Measurements from ENCODE around the gene SLC34A1.

SLC34A1 gene

DNA sequence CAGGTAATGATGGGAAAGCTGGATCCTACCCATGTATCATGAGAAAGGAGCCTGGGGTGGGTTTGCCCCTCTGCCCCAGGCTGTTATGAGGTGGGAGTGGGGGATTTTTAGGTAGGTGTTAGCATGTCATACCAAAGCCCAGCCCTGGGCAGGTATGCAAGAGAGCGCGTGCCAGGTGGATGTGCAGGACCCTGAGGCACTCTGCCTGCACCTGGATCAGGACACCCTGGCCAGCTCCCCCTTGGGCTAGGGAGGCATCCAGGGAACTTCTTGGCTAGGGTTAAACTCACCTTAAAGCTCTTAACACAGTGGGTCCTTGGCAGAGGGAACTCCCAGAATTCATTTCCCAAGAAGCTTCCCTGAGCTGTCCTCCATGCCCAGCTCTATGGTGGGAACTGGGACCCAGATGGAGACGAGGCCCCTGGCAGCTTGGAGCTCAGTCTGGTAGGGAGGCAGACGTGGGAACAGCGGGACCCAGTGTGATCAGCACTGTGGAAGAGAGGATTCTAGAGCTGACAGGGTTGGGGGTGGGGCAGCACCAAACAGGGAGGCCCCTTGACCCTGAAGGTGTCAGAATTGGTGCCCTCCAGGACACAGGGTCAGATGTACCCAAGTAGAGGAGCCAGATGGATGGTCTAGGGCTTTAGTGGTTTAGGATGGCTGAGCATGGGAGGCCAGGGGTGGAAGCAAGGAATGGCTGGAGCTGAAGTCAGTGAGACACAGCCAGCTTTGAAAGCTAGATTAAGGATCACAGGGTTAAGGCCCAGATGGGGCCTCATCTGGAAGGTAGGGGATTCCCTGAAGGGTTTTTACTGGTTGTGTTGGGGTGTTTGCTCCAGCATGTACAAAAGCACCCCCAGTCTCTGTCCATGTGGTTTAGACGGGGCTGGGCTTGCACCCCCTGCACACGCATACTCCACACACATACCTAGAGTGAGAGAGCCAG lies 60.1 kb downstream of the SLC34A1 start:
- TF ChIP-seq, protein P1, sequence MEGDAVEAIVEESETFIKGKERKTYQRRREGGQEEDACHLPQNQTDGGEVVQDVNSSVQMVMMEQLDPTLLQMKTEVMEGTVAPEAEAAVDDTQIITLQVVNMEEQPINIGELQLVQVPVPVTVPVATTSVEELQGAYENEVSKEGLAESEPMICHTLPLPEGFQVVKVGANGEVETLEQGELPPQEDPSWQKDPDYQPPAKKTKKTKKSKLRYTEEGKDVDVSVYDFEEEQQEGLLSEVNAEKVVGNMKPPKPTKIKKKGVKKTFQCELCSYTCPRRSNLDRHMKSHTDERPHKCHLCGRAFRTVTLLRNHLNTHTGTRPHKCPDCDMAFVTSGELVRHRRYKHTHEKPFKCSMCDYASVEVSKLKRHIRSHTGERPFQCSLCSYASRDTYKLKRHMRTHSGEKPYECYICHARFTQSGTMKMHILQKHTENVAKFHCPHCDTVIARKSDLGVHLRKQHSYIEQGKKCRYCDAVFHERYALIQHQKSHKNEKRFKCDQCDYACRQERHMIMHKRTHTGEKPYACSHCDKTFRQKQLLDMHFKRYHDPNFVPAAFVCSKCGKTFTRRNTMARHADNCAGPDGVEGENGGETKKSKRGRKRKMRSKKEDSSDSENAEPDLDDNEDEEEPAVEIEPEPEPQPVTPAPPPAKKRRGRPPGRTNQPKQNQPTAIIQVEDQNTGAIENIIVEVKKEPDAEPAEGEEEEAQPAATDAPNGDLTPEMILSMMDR (IDR thresholded peaks at IDR 0.05; ENCODE audit: low read depth, low read length, missing control alignments), result no peak
- no peak overlapping the region for H3K4me3 ChIP-seq (replicated peaks; ENCODE audit: low read depth, low read length)
- no peak for DNase-seq (ENCODE audit: extremely low read depth, low read depth)

DNA sequence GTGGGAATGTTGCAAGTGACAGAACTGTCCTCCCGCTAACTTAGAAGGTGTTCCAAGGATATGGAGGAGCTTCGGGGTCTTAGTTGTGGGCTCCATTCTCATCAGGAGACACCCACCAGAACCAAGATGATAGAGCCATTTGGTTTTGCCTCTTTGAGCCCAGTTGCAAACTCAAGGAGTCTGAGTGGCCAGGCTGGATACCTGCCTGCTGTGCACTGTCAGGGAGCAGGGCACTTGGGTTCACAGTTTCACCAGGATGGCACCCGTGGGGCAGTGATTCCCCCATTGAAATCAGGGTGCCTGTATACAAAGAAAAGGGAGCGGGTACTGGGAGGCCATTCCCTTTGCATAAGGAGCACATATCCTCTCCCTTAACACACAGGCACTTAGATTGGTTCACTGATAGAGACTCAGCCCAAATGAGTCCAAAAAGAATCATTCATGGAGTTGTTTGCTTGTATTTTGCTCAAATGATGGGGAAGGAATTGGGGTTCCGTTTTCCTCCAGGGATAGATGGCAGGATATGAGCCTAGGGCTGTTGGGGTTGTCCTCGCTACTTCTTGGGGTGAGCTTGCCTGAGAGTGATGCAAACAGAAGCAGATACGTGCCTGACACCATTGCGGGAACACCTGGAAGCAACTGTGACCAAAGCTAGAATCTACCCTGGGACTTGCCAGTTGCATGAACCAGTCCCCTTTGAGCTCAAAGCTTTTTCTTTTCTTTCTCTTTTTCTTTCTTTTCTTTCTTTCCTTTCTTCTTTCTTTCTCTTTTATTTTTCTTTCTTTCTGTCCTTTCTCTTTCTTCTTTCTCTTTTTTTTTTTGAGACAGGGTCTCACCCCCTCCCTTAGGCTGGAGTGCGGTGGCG lies 61.0 kb downstream of the SLC34A1 start:
- DNase-seq (ENCODE audit: extremely low read depth, low read depth), result no peak
- TF ChIP-seq, protein P1 (IDR thresholded peaks at IDR 0.05; ENCODE audit: low read depth, low read length, missing control alignments), result no peak
- peak overlapping the region; percentile 57 for H3K4me3 ChIP-seq (replicated peaks; ENCODE audit: low read depth, low read length)

DNA sequence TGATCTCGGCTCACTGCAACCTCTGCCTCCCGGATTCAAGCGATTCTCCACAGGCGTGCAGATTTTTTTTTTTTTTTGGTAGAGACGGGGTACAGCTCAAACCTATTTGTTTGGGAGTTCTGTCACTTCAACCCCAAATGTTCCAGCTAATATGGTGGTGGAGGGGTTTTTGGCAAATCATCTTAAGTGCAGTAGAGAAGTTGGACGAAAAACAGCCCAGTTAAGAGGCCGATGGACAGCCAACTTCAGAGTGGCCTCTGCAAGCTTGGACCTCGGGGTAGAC lies 61.6 kb downstream of the SLC34A1 start:
- TF ChIP-seq, protein P1 (IDR thresholded peaks at IDR 0.05; ENCODE audit: low read depth, low read length, missing control alignments), result no peak
- DNase-seq (ENCODE audit: extremely low read depth, low read depth), result no peak
- peak overlapping the region; percentile 57 for H3K4me3 ChIP-seq (replicated peaks; ENCODE audit: low read depth, low read length)

DNA sequence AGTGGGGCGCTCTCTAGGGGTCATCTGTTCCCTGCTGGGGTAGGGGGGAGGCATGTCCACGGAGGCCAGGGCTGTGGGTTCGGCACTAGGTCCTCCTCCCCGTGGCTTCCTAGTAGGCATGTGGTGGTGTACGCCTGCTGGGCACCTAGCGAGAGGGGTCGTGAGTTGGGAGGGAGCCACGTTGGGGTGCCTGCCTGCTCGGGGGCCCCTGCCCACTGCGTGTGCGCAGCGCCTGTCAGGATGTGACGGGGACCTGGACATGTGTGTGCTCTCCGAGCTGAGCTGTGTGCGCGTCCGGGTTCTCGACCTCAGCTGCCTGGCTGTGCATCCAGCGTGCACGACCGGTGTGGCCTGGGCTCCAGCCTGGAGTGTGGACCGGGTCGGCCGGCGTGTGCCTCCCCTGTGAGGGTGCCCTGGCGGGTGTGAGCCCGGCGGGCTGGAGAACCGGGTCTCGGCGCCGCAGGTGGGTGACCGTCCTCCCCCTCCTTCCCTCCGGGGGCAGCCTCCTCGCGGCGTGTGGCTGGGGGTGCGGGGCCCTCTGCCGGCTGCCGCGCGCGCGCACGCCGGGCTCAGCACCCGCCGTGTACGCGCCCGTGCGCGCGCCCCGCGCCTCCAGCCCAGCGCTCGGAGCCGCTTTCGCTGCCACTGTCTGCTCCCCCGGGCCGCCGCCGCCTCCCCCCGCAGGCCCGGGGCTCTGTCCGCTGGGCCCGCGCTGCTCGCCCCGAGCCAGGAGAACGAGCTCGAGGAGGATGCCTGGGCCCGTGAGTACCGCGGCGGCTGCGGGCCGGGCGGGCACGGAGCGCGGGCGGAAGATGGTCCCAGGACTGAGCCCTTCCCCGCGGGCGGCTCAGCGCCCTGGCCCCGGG lies 62.2 kb downstream of the SLC34A1 start, which contains the start of gene PRR7:
Gene PRR7 (plus strand): TSS at position 615 of the 866 bp plus-strand sequence. CDS start 8,254 bp downstream, outside the sequence.
- DNase-seq (ENCODE audit: extremely low read depth, low read depth), result no peak
- TF ChIP-seq, protein P1 (IDR thresholded peaks at IDR 0.05; ENCODE audit: low read depth, low read length, missing control alignments), result no peak
- peak within 1 kb of the TSS; percentile 57 for H3K4me3 ChIP-seq (replicated peaks; ENCODE audit: low read depth, low read length)

DNA sequence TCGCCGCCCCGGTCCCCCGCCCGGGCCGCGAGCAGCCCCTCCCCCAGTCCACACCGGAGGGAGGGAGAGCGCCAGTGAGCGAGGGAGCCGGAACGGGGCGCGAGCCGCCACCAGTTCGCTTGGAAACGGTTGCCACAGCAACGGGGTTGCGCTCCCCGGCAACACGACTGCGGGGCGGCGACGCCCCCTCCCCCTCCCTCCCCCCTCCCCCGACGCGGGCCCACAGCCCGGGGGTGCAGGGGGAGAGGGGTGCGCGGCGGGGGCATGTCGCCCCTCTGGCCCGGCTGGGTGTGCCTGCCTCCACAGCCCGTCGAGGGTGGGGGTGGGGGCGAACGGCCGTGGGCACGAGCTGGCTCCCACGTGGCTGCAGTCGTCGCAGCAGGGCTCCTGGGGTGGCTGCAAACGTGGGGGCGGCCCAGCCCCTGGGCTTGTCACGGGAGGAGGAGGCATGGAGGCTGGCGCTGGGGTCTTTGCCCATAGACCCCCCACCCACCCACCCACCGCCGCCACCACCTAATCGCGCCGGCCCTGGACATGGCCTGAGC lies 62.9 kb downstream of the SLC34A1 start:
- H3K4me3 ChIP-seq (replicated peaks; ENCODE audit: low read depth, low read length), result peak overlapping the region; percentile 57
- TF ChIP-seq, protein P1 (IDR thresholded peaks at IDR 0.05; ENCODE audit: low read depth, low read length, missing control alignments), result no peak
- DNase-seq (ENCODE audit: extremely low read depth, low read depth), result no peak
